GM18909 (cell line): ENCODE results near the gene XAB2.
A peak's percentile ranks its signal among the peaks of the same experiment; 100 is the strongest.
"Not testable (repeated sequence)": the region's sequence is repeated elsewhere in the genome, so short reads cannot be mapped to it uniquely, and the experiment has no call there.

ENCODE experiments used
- ATAC-seq: cut with Tn5 transposase; IDR thresholded peaks from one replicate; pipeline ENCODE4 v1.9.1; 2021; ENCODE audit warnings: mild to moderate bottlenecking; ENCODE audit not compliant: unreplicated experiment, poor library complexity

Gene XAB2

DNA sequence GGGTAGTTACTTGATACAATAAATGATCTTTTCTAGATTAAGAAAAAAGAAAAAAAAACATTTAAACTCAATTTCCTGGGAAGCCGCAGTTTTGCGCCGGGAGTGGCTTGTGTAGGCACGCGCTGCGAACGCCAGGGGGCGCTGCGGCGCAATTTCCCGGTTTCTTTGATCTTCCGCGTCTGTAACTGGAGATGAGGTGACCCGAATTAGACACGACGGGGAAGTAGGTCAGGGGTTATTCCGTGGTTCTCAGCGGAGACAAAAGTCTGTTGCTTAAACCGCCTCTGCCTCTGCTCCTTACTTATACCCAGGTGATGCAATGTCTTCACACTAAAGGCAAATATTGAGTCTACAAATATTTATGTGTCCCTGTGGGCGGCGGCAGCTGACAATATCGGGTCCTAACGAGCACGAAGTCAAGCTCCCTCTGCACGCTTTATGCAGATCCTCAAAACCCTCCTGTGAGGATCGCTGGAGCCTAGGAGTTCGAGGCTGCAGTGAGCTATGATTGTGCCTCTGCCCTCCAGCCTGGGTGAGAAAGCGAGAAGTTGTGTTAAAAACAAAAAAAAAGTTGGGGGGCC lies 22.8 kb upstream of the XAB2 start:
- no peak for ATAC-seq

DNA sequence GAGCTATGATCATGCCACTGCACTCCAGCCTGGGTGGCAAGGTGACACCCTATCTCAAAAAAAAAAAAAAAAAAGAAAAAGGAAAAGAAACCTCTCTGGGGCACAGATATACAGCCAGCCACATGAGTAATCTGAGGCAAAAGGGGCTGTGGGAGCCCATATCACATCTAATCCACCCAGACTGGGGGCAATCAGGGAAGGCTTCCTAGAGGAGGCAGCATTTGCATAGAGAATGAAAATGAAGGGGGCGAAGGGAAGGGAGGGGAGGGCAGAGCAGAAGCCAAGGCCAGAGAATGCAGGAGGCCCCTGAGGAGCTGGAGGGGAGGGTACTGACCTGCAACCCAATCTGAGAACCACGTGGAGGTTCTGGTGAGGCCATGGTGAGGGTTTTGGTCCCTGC lies 20.8 kb upstream of the XAB2 start:
- ATAC-seq, result no peak

DNA sequence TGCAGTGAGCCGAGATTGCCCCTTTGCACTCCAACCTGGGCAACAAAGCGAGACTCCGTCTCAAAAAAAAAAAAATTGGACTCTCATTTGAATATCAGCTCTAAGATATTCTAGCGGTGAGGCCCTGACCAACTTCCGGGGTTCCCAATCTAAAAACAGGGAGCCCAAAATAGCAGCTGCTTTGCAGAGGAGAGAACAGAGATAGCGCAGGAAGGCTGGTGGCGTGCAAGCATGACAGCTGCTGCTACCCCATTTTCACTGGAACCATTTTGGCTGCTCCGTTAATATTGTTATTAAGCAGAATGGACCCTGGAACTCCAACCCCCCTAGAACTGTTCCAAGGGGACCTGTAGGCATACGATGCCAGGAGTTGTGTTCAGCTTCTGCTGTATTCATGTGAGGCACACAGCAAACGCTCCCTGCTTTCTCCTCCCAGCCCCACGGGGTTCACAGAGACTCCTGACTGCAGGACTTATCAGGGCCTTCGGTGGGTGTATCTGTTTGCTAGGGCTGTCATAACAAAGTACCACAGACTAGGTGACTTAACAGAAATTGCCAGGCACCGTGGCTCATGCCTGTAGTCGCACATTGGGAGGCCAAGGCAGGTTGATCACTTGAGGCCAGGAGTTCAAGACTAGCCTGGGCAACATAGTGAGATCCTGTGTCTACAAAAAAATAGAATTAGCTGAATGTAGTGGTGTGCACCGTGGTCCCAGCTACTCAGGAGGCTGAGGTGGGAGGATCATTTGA lies 19.1 kb upstream of the XAB2 start:
- ATAC-seq, result no peak

DNA sequence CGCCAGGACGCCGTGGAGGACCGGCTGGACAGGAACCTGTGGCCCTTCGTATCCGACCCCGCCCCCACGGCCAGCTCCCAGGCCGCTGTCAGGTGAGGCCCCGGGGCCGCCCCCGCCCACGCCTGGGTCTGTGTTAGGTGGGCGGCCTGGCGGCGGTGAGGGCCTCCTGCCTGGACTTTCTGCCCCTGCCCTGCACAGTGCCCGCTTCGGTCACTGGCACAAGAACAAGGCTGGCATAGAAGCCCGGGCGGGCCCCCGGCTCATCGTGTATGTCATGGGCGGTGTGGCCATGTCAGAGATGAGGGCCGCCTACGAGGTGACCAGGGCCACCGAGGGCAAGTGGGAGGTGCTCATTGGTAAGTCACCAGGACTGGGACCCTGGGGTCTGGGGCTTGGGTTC lies 17.8 kb upstream of the XAB2 start:
- ATAC-seq, result no peak

DNA sequence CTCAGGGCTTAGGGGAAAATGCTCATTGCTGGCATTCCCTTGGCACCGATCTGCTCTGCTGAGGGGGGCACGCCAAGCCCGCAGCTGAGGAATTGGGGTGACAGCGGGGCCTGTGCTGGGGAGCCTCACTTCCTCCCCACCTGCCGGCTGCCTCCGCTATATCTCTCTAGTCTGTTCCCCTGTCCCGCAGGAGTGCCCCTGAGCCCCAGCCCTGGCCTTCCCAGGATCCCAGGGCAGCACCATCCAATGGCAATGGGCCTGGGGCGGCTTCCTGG lies 17.0 kb upstream of the XAB2 start:
- no peak for ATAC-seq

GRCh38 chr19:7645656-7646425 lies 16.5 kb upstream of the XAB2 start:
- no peak for ATAC-seq

- no peak for ATAC-seq
These were observed 15.8 kb upstream of the XAB2 start for GRCh38 chr19:7645163-7645562.

GRCh38 chr19:7644550-7644877 lies 15.2 kb upstream of the XAB2 start:
- no peak for ATAC-seq

DNA sequence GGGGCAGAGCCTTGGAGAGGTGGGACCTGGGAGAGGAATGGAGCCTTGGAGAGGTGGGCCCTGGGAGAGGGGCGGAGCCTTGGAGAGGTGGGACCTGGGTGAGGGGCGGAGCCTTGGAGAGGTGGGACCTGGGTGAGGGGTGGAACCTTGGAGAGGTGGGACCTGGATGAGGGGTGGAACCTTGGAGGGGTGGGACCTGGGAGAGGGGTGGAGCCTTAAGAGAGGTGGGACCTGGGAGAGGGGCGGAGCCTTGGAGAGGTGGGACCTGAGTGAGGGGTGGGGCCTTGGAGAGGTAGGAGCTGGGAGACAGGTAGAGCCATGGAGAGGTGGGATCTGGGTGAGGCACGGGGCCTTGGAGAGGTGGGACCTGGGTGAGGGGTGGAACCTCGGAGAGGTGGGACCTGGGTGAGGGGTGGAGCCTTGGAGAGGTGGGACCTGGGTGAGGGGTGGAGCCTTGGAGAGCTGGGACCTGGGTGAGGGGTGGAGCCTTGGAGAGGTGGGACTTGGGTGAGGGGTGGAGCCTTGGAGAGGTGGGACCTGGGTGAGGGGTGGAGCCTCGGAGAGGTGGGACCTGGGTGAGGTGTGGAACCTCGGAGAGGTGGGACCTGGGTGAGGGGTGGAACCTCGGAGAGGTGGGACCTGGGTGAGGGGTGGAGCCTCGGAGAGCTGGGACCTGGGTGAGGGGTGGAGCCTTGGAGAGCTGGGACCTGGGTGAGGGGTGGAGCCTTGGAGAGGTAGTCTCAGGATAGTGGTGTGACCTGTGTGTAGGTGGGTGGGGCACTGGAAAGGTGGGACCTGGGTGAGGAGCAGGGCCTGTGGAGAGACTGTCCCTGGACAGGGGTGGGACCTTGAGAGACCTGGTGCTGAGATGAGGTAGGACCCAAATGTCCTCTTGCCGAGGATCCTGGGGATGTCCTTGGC lies 14.5 kb upstream of the XAB2 start:
- ATAC-seq, result not testable (repeated sequence)

- no peak for ATAC-seq
These were observed 13.7 kb upstream of the XAB2 start for GRCh38 chr19:7643031-7643415.

GRCh38 chr19:7642295-7643030 lies 13.1 kb upstream of the XAB2 start:
- ATAC-seq, result no peak

- ATAC-seq, result no peak
These were observed 12.2 kb upstream of the XAB2 start for GRCh38 chr19:7641290-7642276.

DNA sequence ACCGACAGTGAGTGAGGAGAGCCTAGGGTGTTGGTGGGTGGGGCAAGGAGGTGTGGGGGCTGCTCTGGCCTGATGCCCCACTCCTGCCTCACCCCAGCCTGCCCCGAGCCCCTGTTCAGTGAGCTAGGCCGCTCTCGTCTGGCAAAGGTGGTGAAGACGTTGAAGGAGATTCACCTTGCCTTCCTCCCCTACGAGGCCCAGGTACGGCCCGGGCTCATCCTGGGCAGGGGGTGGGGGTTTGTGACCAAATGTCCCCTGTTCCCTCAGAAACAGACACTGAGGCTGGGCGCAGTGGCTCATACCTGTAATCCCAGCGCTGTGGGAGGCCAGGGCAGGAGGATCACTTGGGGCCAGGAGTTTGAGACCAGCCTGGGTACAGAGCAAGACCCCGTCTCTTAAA lies 11.5 kb upstream of the XAB2 start:
- ATAC-seq, result no peak

- no peak for ATAC-seq
These were observed 10.6 kb upstream of the XAB2 start for GRCh38 chr19:7639863-7640348.

- no peak for ATAC-seq
These were observed 9.6 kb upstream of the XAB2 start for GRCh38 chr19:7638802-7639465.

- peak; percentile 19 for ATAC-seq
These were observed 8.3 kb upstream of the XAB2 start for GRCh38 chr19:7637374-7638256.

DNA sequence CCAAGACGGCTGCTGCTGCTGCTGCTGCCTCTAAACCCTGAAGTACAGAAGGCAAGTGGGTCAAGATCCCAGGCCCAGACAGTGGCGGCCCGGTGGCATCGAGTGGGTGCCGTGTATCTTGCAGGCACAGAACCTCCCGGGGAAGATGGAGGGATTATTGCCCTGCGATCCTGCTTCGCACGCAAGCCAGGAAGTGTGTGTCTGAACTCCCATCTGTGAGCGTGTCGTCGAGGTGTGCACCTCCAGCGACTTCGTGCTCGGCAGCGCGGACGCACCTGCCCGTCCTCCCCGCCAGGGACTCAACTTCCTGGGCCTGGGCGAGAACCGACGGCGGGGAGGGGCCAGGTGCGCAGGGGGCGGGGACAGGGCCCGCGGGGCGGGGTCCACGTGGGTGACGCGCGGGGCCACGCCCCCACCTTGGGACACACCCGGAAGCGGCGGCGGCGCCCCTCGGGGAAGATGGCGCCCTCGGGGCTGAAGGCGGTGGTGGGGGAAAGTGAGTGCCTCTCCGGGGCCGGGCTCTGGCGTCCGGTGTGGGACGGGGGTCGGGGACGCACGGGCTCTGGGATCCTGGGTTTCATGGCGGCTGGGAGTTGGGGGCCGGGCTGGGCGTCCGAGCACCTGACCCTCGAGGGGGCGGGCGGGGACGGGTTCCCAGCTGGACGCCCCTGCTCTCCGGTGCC lies 7.5 kb upstream of the XAB2 start, which contains the start of gene STXBP2:
Gene STXBP2, plus strand, starts transcription at position 420 of the 683 bp plus-strand sequence. Its CDS starts 40 bp downstream, at position 460.
- ATAC-seq, result peak; percentile 73
